GM23338 (cell line): ENCODE measurements around the gene PLEKHA8. TPM values are rescaled to one million over a fixed set of nuclear protein-coding genes. Genes with fewer than 3 reads are reported as not detected.

ENCODE experiments used
- ATAC-seq: fragments of 200-7000 bp; cut with Tn5 transposase; 3 replicates; pipeline ENCODE4 v1.9.1; 2020
- DNase-seq: peaks from one replicate; pipeline ENCODE4 v3.0.0-alpha.2; 2015; ENCODE audit warnings: low spot score
- H2AFZ ChIP-seq: fragments of 200-600 bp; sonication (generic); 2 replicates; pipeline ENCODE4 v1.8.0; 2016; ENCODE audit warnings: antibody characterized with exemption, mild to moderate bottlenecking, moderate library complexity
- H3F3A ChIP-seq: fragments of 200-600 bp; sonication (generic); replicated peaks from 2 replicates; pipeline ENCODE4 v1.8.0; 2017; ENCODE audit warnings: antibody characterized with exemption, mixed run types, low read depth
- H3K27ac ChIP-seq: fragments of 200-600 bp; sonication (generic); 2 replicates; pipeline ENCODE4 v1.6.1; 2016; ENCODE audit warnings: low read depth
- H3K27me3 ChIP-seq: fragments of 200-600 bp; sonication (generic); 2 replicates; pipeline ENCODE4 v1.8.0; 2016; ENCODE audit warnings: mild to moderate bottlenecking, mixed run types, moderate library complexity; ENCODE audit not compliant: insufficient read depth
- H3K36me3 ChIP-seq: fragments of 200-600 bp; sonication (generic); 2 replicates; pipeline ENCODE4 v1.8.0; 2016; ENCODE audit warnings: mild to moderate bottlenecking; ENCODE audit not compliant: insufficient read depth
- H3K4me1 ChIP-seq: fragments of 200-600 bp; sonication (generic); 2 replicates; pipeline ENCODE4 v1.8.0; 2016; ENCODE audit warnings: mild to moderate bottlenecking, moderate library complexity; ENCODE audit not compliant: insufficient read depth
- H3K4me2 ChIP-seq: fragments of 200-600 bp; sonication (generic); 2 replicates; pipeline ENCODE4 v1.7.1; 2017; ENCODE audit warnings: mixed run types
- H3K4me3 ChIP-seq: fragments of 200-600 bp; sonication (generic); 2 replicates; pipeline ENCODE4 v1.6.1; 2016; ENCODE audit warnings: mixed run types
- H3K79me2 ChIP-seq: fragments of 200-600 bp; sonication (generic); replicated peaks from 2 replicates; pipeline ENCODE4 v1.8.0; 2017; ENCODE audit warnings: mild to moderate bottlenecking; ENCODE audit not compliant: insufficient read depth
- H3K9me2 ChIP-seq: fragments of 200-600 bp; sonication (generic); 2 replicates; pipeline ENCODE4 v1.8.0; 2017; ENCODE audit not compliant: insufficient read depth
- H4K20me1 ChIP-seq: fragments of 200-600 bp; sonication (generic); replicated peaks from 2 replicates; pipeline ENCODE4 v1.8.0; 2017; ENCODE audit warnings: mild to moderate bottlenecking; ENCODE audit not compliant: insufficient read depth
- H3K27ac Mint-ChIP-seq: 2 replicates; pipeline ENCODE4 v1.8.0; 2020; ENCODE audit warnings: inconsistent platforms, mild to moderate bottlenecking, moderate library complexity, mixed read lengths
- H3K27me3 Mint-ChIP-seq: 3 replicates; pipeline ENCODE4 v1.8.0; 2022; ENCODE audit warnings: low read depth, mild to moderate bottlenecking, moderate library complexity, mixed read lengths, inconsistent platforms; ENCODE audit not compliant: insufficient read depth, poor library complexity
- H3K36me3 Mint-ChIP-seq: 3 replicates; pipeline ENCODE4 v1.8.0; 2021; ENCODE audit warnings: low read depth, mild to moderate bottlenecking, inconsistent platforms, moderate library complexity, mixed read lengths
- H3K4me1 Mint-ChIP-seq: 3 replicates; pipeline ENCODE4 v1.8.0; 2020; ENCODE audit warnings: mild to moderate bottlenecking, inconsistent platforms, mixed read lengths
- H3K4me3 Mint-ChIP-seq: 3 replicates; pipeline ENCODE4 v1.8.0; 2021; ENCODE audit warnings: moderate library complexity, mild to moderate bottlenecking, inconsistent platforms, mixed read lengths
- H3K9me3 Mint-ChIP-seq: 3 replicates; pipeline ENCODE4 v1.8.0; 2020; ENCODE audit warnings: moderate library complexity, mild to moderate bottlenecking, inconsistent platforms, mixed read lengths
- CREB1 ChIP-seq: fragments of 250-450 bp; sonication (Bioruptor Pico); IDR thresholded peaks from 2 replicates; pipeline ENCODE4 v1.5.0; 2020; ENCODE audit warnings: low read depth, mild to moderate bottlenecking, moderate library complexity
- EZH2 ChIP-seq: fragments of 200-600 bp; sonication (generic); IDR thresholded peaks from one replicate; pipeline ENCODE4 v1.8.0; 2017; ENCODE audit warnings: antibody characterized with exemption, mild to moderate bottlenecking, low read depth; ENCODE audit not compliant: unreplicated experiment
- EZH2phosphoT487 ChIP-seq: fragments of 200-600 bp; sonication (generic); IDR thresholded peaks from one replicate; pipeline ENCODE4 v1.8.1; 2018; ENCODE audit warnings: antibody characterized with exemption; ENCODE audit not compliant: unreplicated experiment
- JUNB ChIP-seq: IDR thresholded peaks from one replicate; pipeline ENCODE4 v1.6.1; 2016; ENCODE audit warnings: antibody characterized with exemption; ENCODE audit not compliant: unreplicated experiment
- NANOG ChIP-seq: IDR thresholded peaks from 2 replicates; pipeline ENCODE4 v1.6.1; 2016; ENCODE audit warnings: antibody characterized with exemption, borderline replicate concordance
- POLR2AphosphoS5 ChIP-seq: IDR thresholded peaks from 2 replicates; pipeline ENCODE4 v1.6.1; 2016; ENCODE audit warnings: antibody characterized with exemption, low read depth
- STAT1 ChIP-seq: IDR thresholded peaks from one replicate; pipeline ENCODE4 v1.6.1; 2016; ENCODE audit warnings: antibody characterized with exemption; ENCODE audit not compliant: unreplicated experiment
- ZNF331 ChIP-seq: fragments of 250-450 bp; sonication (Bioruptor Pico); IDR thresholded peaks from 2 replicates; pipeline ENCODE4 v1.5.0; 2020; ENCODE audit warnings: low read depth, mild to moderate bottlenecking, moderate library complexity
- polyA plus RNA-seq: library from polyadenylated mRNA; unstranded; fragments of >200 nt; fragmentation: Nextera tagmentation; extraction: Ambion mirVana; gene quantifications from 2 replicates; pipeline ENCODE4 v1.2.1, GENCODE V29; 2016
- total RNA-seq: library from RNA; depleted of rRNA; stranded (reverse); fragments of >200 nt; shearing (Covaris generic); gene quantifications from 2 replicates; pipeline ENCODE4 v1.2.3, GENCODE V29; 2014
- TF ChIP-seq, protein P1 (sequence below): fragments of 250-450 bp; sonication (Bioruptor Pico); IDR thresholded peaks from 2 replicates; pipeline ENCODE4 v1.5.0; 2020; ENCODE audit warnings: mild to moderate bottlenecking, moderate library complexity

The PLEKHA8 gene
- total and polyA plus RNA-seq, 2 experiments from 2014 or later: 11.6 to 44.9 TPM

DNA sequence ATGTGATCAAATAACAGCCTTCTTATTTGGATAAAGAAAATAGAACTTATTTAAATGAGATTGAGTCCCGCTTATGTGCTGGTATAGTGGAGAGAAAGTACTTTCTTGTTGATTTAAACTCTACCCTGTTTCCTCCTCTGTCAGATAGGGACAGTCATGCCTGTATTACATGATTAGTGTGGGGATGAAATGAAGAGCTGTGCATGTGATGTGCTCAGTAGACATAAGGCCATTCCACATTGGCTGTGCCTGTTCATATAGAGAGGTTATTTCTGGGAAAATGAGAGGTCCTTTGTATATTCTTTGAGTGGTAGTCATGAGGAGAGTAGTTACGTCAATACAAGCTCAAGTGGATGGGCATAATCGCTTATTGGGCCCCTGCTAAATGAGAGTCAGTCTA lies 112.2 kb downstream of the PLEKHA8 start (continued):
- no peak for TF ChIP-seq JUNB
- TF ChIP-seq CREB1 (CRISPR knock-in tag): no peak
- TF ChIP-seq, protein P1, sequence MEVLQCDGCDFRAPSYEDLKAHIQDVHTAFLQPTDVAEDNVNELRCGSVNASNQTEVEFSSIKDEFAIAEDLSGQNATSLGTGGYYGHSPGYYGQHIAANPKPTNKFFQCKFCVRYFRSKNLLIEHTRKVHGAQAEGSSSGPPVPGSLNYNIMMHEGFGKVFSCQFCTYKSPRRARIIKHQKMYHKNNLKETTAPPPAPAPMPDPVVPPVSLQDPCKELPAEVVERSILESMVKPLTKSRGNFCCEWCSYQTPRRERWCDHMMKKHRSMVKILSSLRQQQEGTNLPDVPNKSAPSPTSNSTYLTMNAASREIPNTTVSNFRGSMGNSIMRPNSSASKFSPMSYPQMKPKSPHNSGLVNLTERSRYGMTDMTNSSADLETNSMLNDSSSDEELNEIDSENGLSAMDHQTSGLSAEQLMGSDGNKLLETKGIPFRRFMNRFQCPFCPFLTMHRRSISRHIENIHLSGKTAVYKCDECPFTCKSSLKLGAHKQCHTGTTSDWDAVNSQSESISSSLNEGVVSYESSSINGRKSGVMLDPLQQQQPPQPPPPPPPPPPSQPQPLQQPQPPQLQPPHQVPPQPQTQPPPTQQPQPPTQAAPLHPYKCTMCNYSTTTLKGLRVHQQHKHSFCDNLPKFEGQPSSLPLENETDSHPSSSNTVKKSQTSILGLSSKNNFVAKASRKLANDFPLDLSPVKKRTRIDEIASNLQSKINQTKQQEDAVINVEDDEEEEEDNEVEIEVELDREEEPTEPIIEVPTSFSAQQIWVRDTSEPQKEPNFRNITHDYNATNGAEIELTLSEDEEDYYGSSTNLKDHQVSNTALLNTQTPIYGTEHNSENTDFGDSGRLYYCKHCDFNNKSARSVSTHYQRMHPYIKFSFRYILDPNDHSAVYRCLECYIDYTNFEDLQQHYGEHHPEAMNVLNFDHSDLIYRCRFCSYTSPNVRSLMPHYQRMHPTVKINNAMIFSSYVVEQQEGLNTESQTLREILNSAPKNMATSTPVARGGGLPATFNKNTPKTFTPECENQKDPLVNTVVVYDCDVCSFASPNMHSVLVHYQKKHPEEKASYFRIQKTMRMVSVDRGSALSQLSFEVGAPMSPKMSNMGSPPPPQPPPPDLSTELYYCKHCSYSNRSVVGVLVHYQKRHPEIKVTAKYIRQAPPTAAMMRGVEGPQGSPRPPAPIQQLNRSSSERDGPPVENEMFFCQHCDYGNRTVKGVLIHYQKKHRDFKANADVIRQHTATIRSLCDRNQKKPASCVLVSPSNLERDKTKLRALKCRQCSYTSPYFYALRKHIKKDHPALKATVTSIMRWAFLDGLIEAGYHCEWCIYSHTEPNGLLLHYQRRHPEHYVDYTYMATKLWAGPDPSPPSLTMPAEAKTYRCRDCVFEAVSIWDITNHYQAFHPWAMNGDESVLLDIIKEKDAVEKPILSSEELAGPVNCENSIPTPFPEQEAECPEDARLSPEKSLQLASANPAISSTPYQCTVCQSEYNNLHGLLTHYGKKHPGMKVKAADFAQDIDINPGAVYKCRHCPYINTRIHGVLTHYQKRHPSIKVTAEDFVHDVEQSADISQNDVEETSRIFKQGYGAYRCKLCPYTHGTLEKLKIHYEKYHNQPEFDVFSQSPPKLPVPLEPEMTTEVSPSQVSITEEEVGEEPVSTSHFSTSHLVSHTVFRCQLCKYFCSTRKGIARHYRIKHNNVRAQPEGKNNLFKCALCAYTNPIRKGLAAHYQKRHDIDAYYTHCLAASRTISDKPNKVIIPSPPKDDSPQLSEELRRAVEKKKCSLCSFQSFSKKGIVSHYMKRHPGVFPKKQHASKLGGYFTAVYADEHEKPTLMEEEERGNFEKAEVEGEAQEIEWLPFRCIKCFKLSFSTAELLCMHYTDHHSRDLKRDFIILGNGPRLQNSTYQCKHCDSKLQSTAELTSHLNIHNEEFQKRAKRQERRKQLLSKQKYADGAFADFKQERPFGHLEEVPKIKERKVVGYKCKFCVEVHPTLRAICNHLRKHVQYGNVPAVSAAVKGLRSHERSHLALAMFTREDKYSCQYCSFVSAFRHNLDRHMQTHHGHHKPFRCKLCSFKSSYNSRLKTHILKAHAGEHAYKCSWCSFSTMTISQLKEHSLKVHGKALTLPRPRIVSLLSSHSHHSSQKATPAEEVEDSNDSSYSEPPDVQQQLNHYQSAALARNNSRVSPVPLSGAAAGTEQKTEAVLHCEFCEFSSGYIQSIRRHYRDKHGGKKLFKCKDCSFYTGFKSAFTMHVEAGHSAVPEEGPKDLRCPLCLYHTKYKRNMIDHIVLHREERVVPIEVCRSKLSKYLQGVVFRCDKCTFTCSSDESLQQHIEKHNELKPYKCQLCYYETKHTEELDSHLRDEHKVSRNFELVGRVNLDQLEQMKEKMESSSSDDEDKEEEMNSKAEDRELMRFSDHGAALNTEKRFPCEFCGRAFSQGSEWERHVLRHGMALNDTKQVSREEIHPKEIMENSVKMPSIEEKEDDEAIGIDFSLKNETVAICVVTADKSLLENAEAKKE (CRISPR knock-in tag): no peak
- TF ChIP-seq NANOG: no peak

DNA sequence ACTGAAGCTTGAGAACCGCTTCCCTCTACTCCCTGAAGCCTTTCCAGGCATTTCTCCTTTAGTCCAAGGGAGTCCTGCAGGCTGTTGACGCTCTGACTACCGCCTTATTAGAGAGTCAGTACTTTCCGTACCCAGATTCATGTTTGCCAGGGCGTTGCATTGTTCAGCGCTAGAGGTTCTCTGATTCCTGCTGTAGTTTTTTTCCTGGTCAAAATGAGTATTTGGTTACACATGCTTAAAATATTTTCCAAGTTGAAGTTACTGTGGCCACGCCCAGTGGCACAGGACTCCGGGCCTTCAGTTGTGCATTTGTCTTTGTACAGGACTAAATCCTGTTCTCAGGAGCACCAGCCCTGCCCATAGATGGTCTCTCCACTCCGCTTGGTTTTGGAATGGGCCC lies 114.5 kb downstream of the PLEKHA8 start:
- Mint-ChIP-seq H3K27me3 (peaks cover 8% of the 10 kb centered on the region), H3K4me1 (no peaks in the 10 kb centered on the region; the same call in 2 of the 3 replicates), H3K4me3 (no peak overlapping the region), H3K27ac (no peak overlapping the region), H3K9me3 (no peaks in the 10 kb centered on the region), H3K36me3 (no peaks in the 10 kb centered on the region)
- ATAC-seq (no peak), DNase-seq (no peak)
- no peak overlapping the region for H3K27ac ChIP-seq
- 0 out of 2 replicates have a peak, but pooled peaks cover 4% of the 10 kb centered on the region for H3K4me1 ChIP-seq
- no peak overlapping the region for H2AFZ ChIP-seq
- no peak overlapping the region for H3K4me2 ChIP-seq
- peaks cover 7% of the 10 kb centered on the region; the same call in 1 of the 2 replicates for H3K79me2 ChIP-seq
- H3K4me3 ChIP-seq: no peak overlapping the region
- peaks cover 3% of the 10 kb centered on the region for H4K20me1 ChIP-seq
- peaks cover 6% of the 10 kb centered on the region for H3K27me3 ChIP-seq
- no peaks in the 10 kb centered on the region for H3F3A ChIP-seq
- no peaks in the 10 kb centered on the region for H3K36me3 ChIP-seq
- H3K9me2 ChIP-seq: no peaks in the 10 kb centered on the region
- TF ChIP-seq, protein P1 (CRISPR knock-in tag): no peak
- TF ChIP-seq EZH2 (no peak), ZNF331 (CRISPR knock-in tag) (no peak), CREB1 (CRISPR knock-in tag) (no peak), EZH2phosphoT487 (no peak), STAT1 (no peak), POLR2AphosphoS5 (no peak)
